ENCODE measurements around the gene VPS11.

GRCh38 chr11:119034813-119035212 is 32.8 kb upstream of the VPS11 start:
- TF ChIP-seq, protein P1, sequence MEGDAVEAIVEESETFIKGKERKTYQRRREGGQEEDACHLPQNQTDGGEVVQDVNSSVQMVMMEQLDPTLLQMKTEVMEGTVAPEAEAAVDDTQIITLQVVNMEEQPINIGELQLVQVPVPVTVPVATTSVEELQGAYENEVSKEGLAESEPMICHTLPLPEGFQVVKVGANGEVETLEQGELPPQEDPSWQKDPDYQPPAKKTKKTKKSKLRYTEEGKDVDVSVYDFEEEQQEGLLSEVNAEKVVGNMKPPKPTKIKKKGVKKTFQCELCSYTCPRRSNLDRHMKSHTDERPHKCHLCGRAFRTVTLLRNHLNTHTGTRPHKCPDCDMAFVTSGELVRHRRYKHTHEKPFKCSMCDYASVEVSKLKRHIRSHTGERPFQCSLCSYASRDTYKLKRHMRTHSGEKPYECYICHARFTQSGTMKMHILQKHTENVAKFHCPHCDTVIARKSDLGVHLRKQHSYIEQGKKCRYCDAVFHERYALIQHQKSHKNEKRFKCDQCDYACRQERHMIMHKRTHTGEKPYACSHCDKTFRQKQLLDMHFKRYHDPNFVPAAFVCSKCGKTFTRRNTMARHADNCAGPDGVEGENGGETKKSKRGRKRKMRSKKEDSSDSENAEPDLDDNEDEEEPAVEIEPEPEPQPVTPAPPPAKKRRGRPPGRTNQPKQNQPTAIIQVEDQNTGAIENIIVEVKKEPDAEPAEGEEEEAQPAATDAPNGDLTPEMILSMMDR (IDR thresholded peaks at IDR 0.05), result no peak
- no peak for TF ChIP-seq POLR2A (IDR thresholded peaks at IDR 0.05)
- TF ChIP-seq POLR2AphosphoS5 (IDR thresholded peaks at IDR 0.05), result no peak
